HG03354 (cell line): ENCODE data around the gene CCNL2.

ENCODE experiments used
- ATAC-seq: cut with Tn5 transposase; IDR thresholded peaks from one replicate; pipeline ENCODE4 v1.9.1; 2021; ENCODE audit warnings: mild to moderate bottlenecking; ENCODE audit not compliant: unreplicated experiment, poor library complexity, severe bottlenecking

CCNL2 gene

GRCh38 chr1:1360506-1361169 lies 38.5 kb downstream of the CCNL2 start:
- no peak for ATAC-seq

- ATAC-seq = no peak
Measured at GRCh38 chr1:1359664-1360468, 39.3 kb downstream of the CCNL2 start.

- ATAC-seq = no peak
Measured at GRCh38 chr1:1359308-1359663, 39.8 kb downstream of the CCNL2 start.

GRCh38 chr1:1358433-1359271 lies 40.5 kb downstream of the CCNL2 start, which contains the start of gene MXRA8:
TSS of gene MXRA8 (minus strand) at chr1:1358555. CDS start at chr1:1358504, 51 bp downstream.
- no peak for ATAC-seq

GRCh38 chr1:1357871-1358432 lies 41.2 kb downstream of the CCNL2 start:
- ATAC-seq = no peak

GRCh38 chr1:1356796-1357401 lies 42.2 kb downstream of the CCNL2 start:
- ATAC-seq = no peak

- ATAC-seq = no peak
Measured at GRCh38 chr1:1356166-1356795, 42.9 kb downstream of the CCNL2 start.

- ATAC-seq = no peak
Measured at GRCh38 chr1:1355416-1355815, 43.7 kb downstream of the CCNL2 start.

GRCh38 chr1:1354271-1355247 lies 44.6 kb downstream of the CCNL2 start:
- ATAC-seq = no peak

- no peak for ATAC-seq
Measured at GRCh38 chr1:1353389-1354151, 45.6 kb downstream of the CCNL2 start.

- no peak for ATAC-seq
Measured at GRCh38 chr1:1352786-1353388, 46.2 kb downstream of the CCNL2 start.

GRCh38 chr1:1351511-1352427 lies 47.4 kb downstream of the CCNL2 start:
- ATAC-seq = no peak

GRCh38 chr1:1349256-1350012 lies 49.7 kb downstream of the CCNL2 start, which contains the start of gene DVL1:
TSS of gene DVL1 (minus strand) at chr1:1349418. CDS start at chr1:1349065, 353 bp downstream.
- peak; percentile 64 for ATAC-seq

- ATAC-seq = peak; percentile 24
Measured at GRCh38 chr1:1348420-1349255, 50.5 kb downstream of the CCNL2 start.
